Gastrocnemius medialis (tissue), 4 donors: ENCODE results near the gene CPNE7.

Experiments used
- POLR2A ChIP-seq, 2 donors: fragments of 450-650 bp; IDR thresholded peaks; one replicate each; pipeline ENCODE4 v1.6.1; 2017; ENCODE audit warnings: antibody characterized with exemption in 2 of 2, mild to moderate bottlenecking in 2 of 2, moderate library complexity in 2 of 2
- TF ChIP-seq, protein P1 (sequence below), 5 experiments: fragments of 450-650 bp in 3 of 5; fragments of 200-600 bp in 2 of 5; sonication (generic) in 2 of 5; IDR thresholded peaks in 4 of 5; conservative IDR thresholded peaks in 1 of 5; 1 replicate in 4 of 5; 2 replicates in 1 of 5; pipeline ENCODE4 v1.5.1; 2016 to 2019; ENCODE audit warnings: antibody characterized with exemption in 5 of 5, mild to moderate bottlenecking in 3 of 5, moderate library complexity in 3 of 5

- no peak for TF ChIP-seq POLR2A (IDR thresholded peaks at IDR 0.05)
- TF ChIP-seq, protein P1, sequence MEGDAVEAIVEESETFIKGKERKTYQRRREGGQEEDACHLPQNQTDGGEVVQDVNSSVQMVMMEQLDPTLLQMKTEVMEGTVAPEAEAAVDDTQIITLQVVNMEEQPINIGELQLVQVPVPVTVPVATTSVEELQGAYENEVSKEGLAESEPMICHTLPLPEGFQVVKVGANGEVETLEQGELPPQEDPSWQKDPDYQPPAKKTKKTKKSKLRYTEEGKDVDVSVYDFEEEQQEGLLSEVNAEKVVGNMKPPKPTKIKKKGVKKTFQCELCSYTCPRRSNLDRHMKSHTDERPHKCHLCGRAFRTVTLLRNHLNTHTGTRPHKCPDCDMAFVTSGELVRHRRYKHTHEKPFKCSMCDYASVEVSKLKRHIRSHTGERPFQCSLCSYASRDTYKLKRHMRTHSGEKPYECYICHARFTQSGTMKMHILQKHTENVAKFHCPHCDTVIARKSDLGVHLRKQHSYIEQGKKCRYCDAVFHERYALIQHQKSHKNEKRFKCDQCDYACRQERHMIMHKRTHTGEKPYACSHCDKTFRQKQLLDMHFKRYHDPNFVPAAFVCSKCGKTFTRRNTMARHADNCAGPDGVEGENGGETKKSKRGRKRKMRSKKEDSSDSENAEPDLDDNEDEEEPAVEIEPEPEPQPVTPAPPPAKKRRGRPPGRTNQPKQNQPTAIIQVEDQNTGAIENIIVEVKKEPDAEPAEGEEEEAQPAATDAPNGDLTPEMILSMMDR (IDR thresholded peaks at IDR 0.05 in 4 of 5, conservative IDR thresholded peaks at IDR 0.05 in 1 of 5), result no peak
Observed at GRCh38 chr16:89537549-89537925, 38.0 kb upstream of the CPNE7 start.
